Measurements from ENCODE around the gene TSHZ3. TPM values are rescaled to one million over a fixed set of nuclear protein-coding genes. Genes with fewer than 3 reads are reported as not detected.

TSHZ3 gene
- 5.8 TPM for total RNA-seq
- long read RNA-seq, full-length matches to known transcripts = 3 of 9 reads
- long read RNA-seq, partial matches to known transcripts = 0 of 9 reads
- long read RNA-seq, other reads (novel, unspliced or antisense) = 6 of 9 reads

GRCh38 chr19:31349160-31349881 lies at the start of gene TSHZ3:
Gene TSHZ3, minus strand, starts transcription at chr19:31349436. Its CDS starts 217 bp downstream, at chr19:31349219.
- Histone ChIP-seq H3K4me1 (peaks cover 15% of the 10 kb centered on the region), H3K27me3 (peaks cover 31% of the 10 kb centered on the region), H3K9me3 (no peaks in the 10 kb centered on the region), H3K4me3 (peak within 1 kb of the TSS; percentile 81), H3K36me3 (no peaks in the 10 kb centered on the region), H3K27ac (peak within 1 kb of the TSS; percentile 80)
- intact Hi-C loops (cut with DNase I) = no loop called here
- peak; percentile 64 for ATAC-seq
- peak; percentile 84 for DNase-seq
- TF ChIP-seq CTCF (IDR thresholded peaks at IDR 0.05) = no peak

- DNase-seq (no peak), ATAC-seq (no peak)
- H3K4me3 ChIP-seq = no peak overlapping the region
- no peaks in the 10 kb centered on the region for H3K36me3 ChIP-seq
- no peaks in the 10 kb centered on the region for H3K27me3 ChIP-seq
- no peak overlapping the region for H3K27ac ChIP-seq
- intact Hi-C loops (cut with DNase I) = no loop called here
- no peaks in the 10 kb centered on the region for H3K9me3 ChIP-seq
- TF ChIP-seq CTCF (IDR thresholded peaks at IDR 0.05) = no peak
- H3K4me1 ChIP-seq = no peaks in the 10 kb centered on the region
Observed at GRCh38 chr19:31397308-31397707, 48.1 kb upstream of the TSHZ3 start.

- no peak for ATAC-seq
- Histone ChIP-seq H3K9me3 (no peaks in the 10 kb centered on the region), H3K4me3 (no peak overlapping the region), H3K36me3 (no peaks in the 10 kb centered on the region), H3K27me3 (no peaks in the 10 kb centered on the region), H3K4me1 (no peaks in the 10 kb centered on the region), H3K27ac (no peak overlapping the region)
- intact Hi-C loops (cut with DNase I) = no loop called here
- no peak for DNase-seq
- no peak for TF ChIP-seq CTCF (IDR thresholded peaks at IDR 0.05)
Observed at GRCh38 chr19:31392464-31392863, 43.2 kb upstream of the TSHZ3 start.

- DNase-seq (no peak), ATAC-seq (no peak)
- Histone ChIP-seq H3K36me3 (no peaks in the 10 kb centered on the region), H3K9me3 (no peaks in the 10 kb centered on the region), H3K27ac (no peak overlapping the region), H3K4me1 (no peaks in the 10 kb centered on the region), H3K4me3 (no peak overlapping the region), H3K27me3 (no peaks in the 10 kb centered on the region)
- intact Hi-C loops (cut with DNase I) = no loop called here
- TF ChIP-seq CTCF (IDR thresholded peaks at IDR 0.05) = no peak
Observed at GRCh38 chr19:31391518-31391917, 42.3 kb upstream of the TSHZ3 start.

- no peak overlapping the region for H3K27ac ChIP-seq
- no peaks in the 10 kb centered on the region for H3K4me1 ChIP-seq
- DNase-seq = no peak
- H3K27me3 ChIP-seq = no peaks in the 10 kb centered on the region
- no peak for ATAC-seq
- intact Hi-C loops (cut with DNase I) = no loop called here
- H3K9me3 ChIP-seq = no peaks in the 10 kb centered on the region
- no peak for TF ChIP-seq CTCF (IDR thresholded peaks at IDR 0.05)
- H3K36me3 ChIP-seq = no peaks in the 10 kb centered on the region
- no peak overlapping the region for H3K4me3 ChIP-seq
Observed at GRCh38 chr19:31390711-31391110, 41.5 kb upstream of the TSHZ3 start.
